Thoracic aorta (tissue), 2 donors: Measurements from ENCODE around the gene BUD23. TPM values are rescaled to one million over a fixed set of nuclear protein-coding genes. Genes with fewer than 3 reads are reported as not detected.

Experiments used
- ATAC-seq: fragments of 150-250 bp; one replicate; pipeline ENCODE4 v1.8.0; 2017; ENCODE audit warnings: low read depth; ENCODE audit not compliant: insufficient number of reproducible peaks, low FRiP score
- DNase-seq: peaks from one replicate; pipeline ENCODE4 v3.0.0-alpha.2; 2020; ENCODE audit warnings: low spot score
- H3K27ac ChIP-seq, 2 donors: fragments of 200-600 bp; sonication (generic); 1 replicate in 1 of 2; 2 replicates in 1 of 2; pipeline ENCODE4 v1.5.1; 2016; ENCODE audit warnings: mild to moderate bottlenecking in 2 of 2, moderate library complexity in 2 of 2
- H3K27me3 ChIP-seq: fragments of 200-600 bp; sonication (generic); replicated peaks from 2 replicates; pipeline ENCODE4 v1.6.0; 2016; ENCODE audit warnings: mild to moderate bottlenecking; ENCODE audit not compliant: insufficient read depth
- H3K36me3 ChIP-seq: fragments of 200-600 bp; sonication (generic); one replicate; pipeline ENCODE4 v1.5.1; 2016
- H3K4me1 ChIP-seq, 2 donors: fragments of 200-600 bp; sonication (generic); 1 replicate in 1 of 2; 2 replicates in 1 of 2; pipeline versions ENCODE4 v1.5.1 to v1.6.0; 2016; ENCODE audit warnings: low read depth in 2 of 2, mild to moderate bottlenecking in 1 of 2; ENCODE audit not compliant: control insufficient read depth in 1 of 2
- H3K4me3 ChIP-seq: fragments of 200-600 bp; sonication (generic); 2 replicates; pipeline ENCODE4 v1.5.1; 2016; ENCODE audit warnings: mild to moderate bottlenecking
- H3K9me3 ChIP-seq: fragments of 200-600 bp; sonication (generic); 2 replicates; pipeline ENCODE4 v1.5.1; 2016
- CTCF ChIP-seq: fragments of 200-600 bp; sonication (generic); IDR thresholded peaks from one replicate; pipeline ENCODE4 v1.5.1; 2019; ENCODE audit warnings: antibody characterized with exemption
- total RNA-seq, 2 donors: library from RNA; depleted of rRNA; stranded (reverse); fragments of >200 nt; gene quantifications; one replicate each; pipeline versions ENCODE4 v1.1.0 to v1.2.3, GENCODE V29; 2016

The BUD23 gene
- total RNA-seq, 2 donors from 2014 or later: 36.9 to 51.0 TPM

- Histone ChIP-seq H3K27ac (peak overlapping the region in 1 of 2 donors; percentile 17), H3K4me3 (no peak overlapping the region), H3K9me3 (no peaks in the 10 kb centered on the region), H3K27me3 (no peaks in the 10 kb centered on the region), H3K4me1 (peaks cover 0 to 6% of the 10 kb centered on the region in 2 donors), H3K36me3 (no peaks in the 10 kb centered on the region)
- no peak for ATAC-seq
- TF ChIP-seq CTCF: no peak
- DNase-seq: no peak
These were observed 63.0 kb downstream of the BUD23 start for GRCh38 chr7:73746378-73746777.

Other genes starting within 250 kb of the BUD23 start
- under 1 TPM in 1 of 2 donors, not detected in 1; 0.41 TPM for gene FZD9, start 249.8 kb upstream of the BUD23 start, total RNA-seq
- 10 to 100 TPM; 43.9 to 65.3 TPM for gene BAZ1B, start 161.3 kb upstream of the BUD23 start, total RNA-seq
- 100 to 1,000 TPM in 1 of 2 donors, 10 to 100 TPM in 1; 99.8 to 129 TPM for gene BCL7B, start 125.9 kb upstream of the BUD23 start, total RNA-seq
- 10 to 100 TPM; 17.1 to 31.7 TPM for gene TBL2, start 105.0 kb upstream of the BUD23 start, total RNA-seq
- gene MLXIPL, start 59.1 kb upstream of the BUD23 start, total RNA-seq: 10 to 100 TPM in 1 of 2 donors, 1 to 10 TPM in 1; 6.4 to 36.4 TPM
- gene VPS37D, start 15.8 kb upstream of the BUD23 start, total RNA-seq: 1 to 10 TPM in 1 of 2 donors, under 1 TPM in 1; 0.92 to 1.2 TPM
- gene DNAJC30, start 144 bp upstream of the BUD23 start, total RNA-seq: 1 to 10 TPM; 3.9 to 7.8 TPM
- 10 to 100 TPM; 10.3 to 16.8 TPM for gene STX1A, start 36.1 kb downstream of the BUD23 start, total RNA-seq
- 10 to 100 TPM in 1 of 2 donors, 1 to 10 TPM in 1; 2.5 to 16.9 TPM for gene ABHD11, start 55.2 kb downstream of the BUD23 start, total RNA-seq
- gene CLDN3, start 86.7 kb downstream of the BUD23 start, total RNA-seq: not detected
- gene CLDN4, start 147.4 kb downstream of the BUD23 start, total RNA-seq: under 1 TPM in 1 of 2 donors, not detected in 1; 0.99 TPM
- 1 to 10 TPM in 1 of 2 donors, not detected in 1; 1.2 TPM for gene METTL27, start 158.9 kb downstream of the BUD23 start, total RNA-seq
- not detected for gene TMEM270, start 177.6 kb downstream of the BUD23 start, total RNA-seq